Measurements from ENCODE around the gene ISL2.

Gene ISL2

GRCh38 chr15:76303909-76304308, 32.7 kb upstream of the ISL2 start:
- H2BK120ac ChIP-seq (ENCODE audit: low read depth, low read length): no peak overlapping the region
- no peak overlapping the region for H3K14ac ChIP-seq (ENCODE audit: low read length in 2 of 2)
- H3K23ac ChIP-seq (ENCODE audit: low read length in 2 of 2): no peak overlapping the region
- H3K4me2 ChIP-seq (ENCODE audit: low read length, poor library complexity, severe bottlenecking): no peak overlapping the region
- H4K91ac ChIP-seq (ENCODE audit: low read length): no peak overlapping the region
- H3K4ac ChIP-seq (ENCODE audit: low read depth in 1 of 2, low read length in 2 of 2): no peak overlapping the region
- no peak overlapping the region for H2AFZ ChIP-seq (ENCODE audit: low read depth, low read length)
- H2BK15ac ChIP-seq (ENCODE audit: low read depth, poor library complexity, severe bottlenecking): no peak overlapping the region
- no peak overlapping the region for H4K8ac ChIP-seq (ENCODE audit: low read length)
- no peak for DNase-seq
- no peak overlapping the region for H3K18ac ChIP-seq (ENCODE audit: low read depth in 1 of 2, low read length in 2 of 2)
- H3K27ac ChIP-seq (ENCODE audit: low read length, poor library complexity, severe bottlenecking): no peak overlapping the region
- peaks cover 3% of the 10 kb centered on the region for H3K4me1 ChIP-seq (ENCODE audit: control insufficient read depth, insufficient read depth, low read depth, low read length)
- H3K36me3 ChIP-seq (ENCODE audit: control insufficient read depth in 1 of 2, insufficient read depth in 2 of 2, low read depth in 1 of 2, low read length in 2 of 2): no peaks in the 10 kb centered on the region
- no peak overlapping the region for H2BK5ac ChIP-seq (ENCODE audit: low read depth, low read length, poor library complexity, severe bottlenecking)
- no peaks in the 10 kb centered on the region for H3K9me3 ChIP-seq (ENCODE audit: control insufficient read depth, low read length)
- WGBS: 88% methylated on average over 1 of the region's 1 CpG
- H3K4me3 ChIP-seq (ENCODE audit: insufficient read depth in 1 of 2, low read depth in 1 of 2, low read length in 2 of 2): no peak overlapping the region
- peaks cover 17% of the 10 kb centered on the region for H3K79me1 ChIP-seq (replicated peaks; ENCODE audit: low read length, poor library complexity, severe bottlenecking)
- H3K9ac ChIP-seq (ENCODE audit: low read length): no peak overlapping the region
- H2AK5ac ChIP-seq (ENCODE audit: low read length, severe bottlenecking): no peak overlapping the region
- no peak overlapping the region for H2BK12ac ChIP-seq (ENCODE audit: low read length in 2 of 2)
- H3K27me3 ChIP-seq (ENCODE audit: control insufficient read depth in 1 of 2, insufficient read depth in 1 of 2, low read length in 2 of 2): no peaks in the 10 kb centered on the region

GRCh38 chr15:76309601-76310330, 26.8 kb upstream of the ISL2 start:
- WGBS: 83% methylated on average over 8 of the region's 13 CpGs

DNA sequence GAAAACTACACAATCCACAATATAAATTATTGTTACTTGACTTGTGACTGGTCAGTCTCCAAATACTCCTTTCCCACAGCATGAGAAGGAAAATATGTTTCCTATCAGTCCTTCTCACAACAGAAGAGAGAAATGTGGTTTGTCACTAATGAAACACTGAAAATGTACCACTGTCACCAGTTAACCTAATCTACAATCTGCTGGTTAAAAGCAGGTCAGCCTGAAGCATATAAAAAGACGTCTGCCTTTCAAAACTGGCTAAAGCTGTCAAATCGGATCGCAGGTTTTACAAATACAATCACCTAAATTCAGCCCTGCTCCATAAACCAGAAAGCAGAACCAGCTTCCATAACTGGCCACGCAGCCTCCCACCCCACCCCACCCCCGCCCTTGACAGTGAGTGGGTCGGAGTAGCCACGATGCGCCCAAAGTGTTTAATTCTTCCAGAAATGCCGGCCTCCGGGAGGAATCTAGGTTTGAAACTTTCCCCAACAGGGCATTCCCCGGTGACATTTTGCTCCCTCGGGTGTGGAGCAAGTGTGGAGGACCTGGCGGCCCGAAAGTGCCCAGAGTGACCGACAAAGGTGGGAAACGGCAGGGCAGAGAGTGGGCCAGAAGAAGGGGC, 26.0 kb upstream of the ISL2 start:
- H2BK15ac ChIP-seq (ENCODE audit: low read depth, poor library complexity, severe bottlenecking): no peak overlapping the region
- H3K27ac ChIP-seq (ENCODE audit: low read length, poor library complexity, severe bottlenecking): peak overlapping the region; percentile 64
- H2AK5ac ChIP-seq (ENCODE audit: low read length, severe bottlenecking): no peak overlapping the region
- peak overlapping the region; percentile 11 to 88 for H2BK12ac ChIP-seq (ENCODE audit: low read length in 2 of 2)
- H4K91ac ChIP-seq (ENCODE audit: low read length): peak overlapping the region; percentile 82
- DNase-seq: peak; percentile 67
- peak overlapping the region in 1 of 2 experiments; percentile 92 for H3K14ac ChIP-seq (ENCODE audit: low read length in 2 of 2)
- peak overlapping the region; percentile 86 for H3K4me2 ChIP-seq (ENCODE audit: low read length, poor library complexity, severe bottlenecking)
- no peaks in the 10 kb centered on the region for H3K36me3 ChIP-seq (ENCODE audit: control insufficient read depth in 1 of 2, insufficient read depth in 2 of 2, low read depth in 1 of 2, low read length in 2 of 2)
- peak overlapping the region in 1 of 2 experiments; percentile 66 for H3K23ac ChIP-seq (ENCODE audit: low read length in 2 of 2)
- peaks cover 5% of the 10 kb centered on the region for H3K79me1 ChIP-seq (replicated peaks; ENCODE audit: low read length, poor library complexity, severe bottlenecking)
- WGBS: 1% methylated on average over 16 of the region's 16 CpGs
- peak overlapping the region; percentile 99 for H3K9ac ChIP-seq (ENCODE audit: low read length)
- H3K18ac ChIP-seq (ENCODE audit: low read depth in 1 of 2, low read length in 2 of 2): peak overlapping the region; percentile 77 to 96
- H3K9me3 ChIP-seq (ENCODE audit: control insufficient read depth, low read length): no peaks in the 10 kb centered on the region
- H3K27me3 ChIP-seq (ENCODE audit: control insufficient read depth in 1 of 2, insufficient read depth in 1 of 2, low read length in 2 of 2): no peaks in the 10 kb centered on the region
- peak overlapping the region; percentile 96 for H2AFZ ChIP-seq (ENCODE audit: low read depth, low read length)
- peak overlapping the region; percentile 21 for H4K8ac ChIP-seq (ENCODE audit: low read length)
- H2BK120ac ChIP-seq (ENCODE audit: low read depth, low read length): peak overlapping the region; percentile 77
- H3K4me3 ChIP-seq (ENCODE audit: insufficient read depth in 1 of 2, low read depth in 1 of 2, low read length in 2 of 2): peak overlapping the region; percentile 76 to 97
- peak overlapping the region; percentile 46 for H2BK5ac ChIP-seq (ENCODE audit: low read depth, low read length, poor library complexity, severe bottlenecking)
- H3K4me1 ChIP-seq (ENCODE audit: control insufficient read depth, insufficient read depth, low read depth, low read length): peaks cover 11% of the 10 kb centered on the region
- peak overlapping the region; percentile 66 to 96 for H3K4ac ChIP-seq (ENCODE audit: low read depth in 1 of 2, low read length in 2 of 2)

More at GRCh38 chr15:76309601-76310330, 26.8 kb upstream of the ISL2 start:
- peaks cover 5% of the 10 kb centered on the region for H3K79me1 ChIP-seq (replicated peaks; ENCODE audit: low read length, poor library complexity, severe bottlenecking)
- H2BK5ac ChIP-seq (ENCODE audit: low read depth, low read length, poor library complexity, severe bottlenecking): no peak overlapping the region
- peak overlapping the region in 1 of 2 experiments; percentile 97 for H3K4me3 ChIP-seq (ENCODE audit: insufficient read depth in 1 of 2, low read depth in 1 of 2, low read length in 2 of 2)
- peak; percentile 29 for DNase-seq
- no peak overlapping the region for H2AFZ ChIP-seq (ENCODE audit: low read depth, low read length)
- no peak overlapping the region for H2AK5ac ChIP-seq (ENCODE audit: low read length, severe bottlenecking)
- no peak overlapping the region for H2BK12ac ChIP-seq (ENCODE audit: low read length in 2 of 2)
- no peak overlapping the region for H3K14ac ChIP-seq (ENCODE audit: low read length in 2 of 2)
- H3K27me3 ChIP-seq (ENCODE audit: control insufficient read depth in 1 of 2, insufficient read depth in 1 of 2, low read length in 2 of 2): no peaks in the 10 kb centered on the region
- H2BK120ac ChIP-seq (ENCODE audit: low read depth, low read length): no peak overlapping the region
- H2BK15ac ChIP-seq (ENCODE audit: low read depth, poor library complexity, severe bottlenecking): no peak overlapping the region
- peak overlapping the region; percentile 99 for H3K9ac ChIP-seq (ENCODE audit: low read length)
- H3K23ac ChIP-seq (ENCODE audit: low read length in 2 of 2): no peak overlapping the region
- no peak overlapping the region for H3K4ac ChIP-seq (ENCODE audit: low read depth in 1 of 2, low read length in 2 of 2)
- no peaks in the 10 kb centered on the region for H3K36me3 ChIP-seq (ENCODE audit: control insufficient read depth in 1 of 2, insufficient read depth in 2 of 2, low read depth in 1 of 2, low read length in 2 of 2)
- H3K4me1 ChIP-seq (ENCODE audit: control insufficient read depth, insufficient read depth, low read depth, low read length): peaks cover 11% of the 10 kb centered on the region
- H4K8ac ChIP-seq (ENCODE audit: low read length): no peak overlapping the region
- no peak overlapping the region for H4K91ac ChIP-seq (ENCODE audit: low read length)
- H3K18ac ChIP-seq (ENCODE audit: low read depth in 1 of 2, low read length in 2 of 2): peak overlapping the region in 1 of 2 experiments; percentile 55
- no peaks in the 10 kb centered on the region for H3K9me3 ChIP-seq (ENCODE audit: control insufficient read depth, low read length)
- no peak overlapping the region for H3K27ac ChIP-seq (ENCODE audit: low read length, poor library complexity, severe bottlenecking)
- peak overlapping the region; percentile 55 for H3K4me2 ChIP-seq (ENCODE audit: low read length, poor library complexity, severe bottlenecking)
